Lung (tissue), 12 donors: ENCODE data around the gene TBL2. TPM values are rescaled to one million over a fixed set of nuclear protein-coding genes. Genes with fewer than 3 reads are reported as not detected.
"Not testable (repeated sequence)": the region's sequence is repeated elsewhere in the genome, so short reads cannot be mapped to it uniquely, and the experiment has no call there.

ENCODE experiments used
- ATAC-seq: fragments of 200-7000 bp; cut with Tn5 transposase; one replicate; pipeline ENCODE4 v1.9.1; 2020; ENCODE audit warnings: moderate number of reproducible peaks; ENCODE audit not compliant: insufficient read depth, low FRiP score
- DNase-seq, 3 donors: peaks; one replicate each; pipeline ENCODE4 v3.0.0-alpha.2; 2013 to 2017
- H3K27ac ChIP-seq, 2 donors: one replicate each; pipeline ENCODE4 v1.5.1; 2013; ENCODE audit warnings: mild to moderate bottlenecking in 2 of 2, moderate library complexity in 2 of 2, control low read depth in 1 of 2, inconsistent platforms in 1 of 2, low read depth in 1 of 2, low read length in 1 of 2
- H3K27me3 ChIP-seq, 3 donors: one replicate each; pipeline ENCODE4 v1.5.1; 2013; ENCODE audit warnings: low read length in 2 of 3; ENCODE audit not compliant: control insufficient read depth in 3 of 3, insufficient read depth in 3 of 3
- H3K36me3 ChIP-seq, 4 donors: one replicate each; pipeline ENCODE4 v1.5.1; 2013; ENCODE audit warnings: low read length in 4 of 4, mild to moderate bottlenecking in 1 of 4, moderate library complexity in 1 of 4; ENCODE audit not compliant: control insufficient read depth in 4 of 4, insufficient read depth in 4 of 4
- H3K4me1 ChIP-seq, 5 donors: one replicate each; pipeline ENCODE4 v1.5.1; 2013; ENCODE audit warnings: low read length in 5 of 5, mild to moderate bottlenecking in 2 of 5, moderate library complexity in 1 of 5; ENCODE audit not compliant: control insufficient read depth in 5 of 5, insufficient read depth in 5 of 5
- H3K4me3 ChIP-seq: one replicate; pipeline ENCODE4 v1.5.1; 2013; ENCODE audit warnings: mild to moderate bottlenecking, control low read depth, moderate library complexity
- H3K9ac ChIP-seq, 2 donors: one replicate each; pipeline ENCODE4 v1.5.1; 2013; ENCODE audit warnings: low read length in 2 of 2, control low read depth in 1 of 2; ENCODE audit not compliant: insufficient read depth in 1 of 2
- H3K9me3 ChIP-seq, 4 donors: one replicate each; pipeline ENCODE4 v1.5.1; 2013; ENCODE audit warnings: low read length in 3 of 4, mild to moderate bottlenecking in 1 of 4, moderate library complexity in 1 of 4; ENCODE audit not compliant: control insufficient read depth in 4 of 4, insufficient read depth in 3 of 4
- CTCF ChIP-seq: IDR thresholded peaks from 2 replicates; pipeline ENCODE4 v1.5.1; 2012; ENCODE audit warnings: mild to moderate bottlenecking; ENCODE audit errors: control extremely low read depth, extremely low read depth
- WGBS, 2 donors: extraction: QIAGEN DNeasy Blood & Tissue Kit; methylation state at CpG; one replicate each; pipeline ENCODE4 v1.1.7; 2013; 5-methylcytosine and 5-hydroxymethylcytosine counted together
- polyA plus RNA-seq, 2 donors: library from polyadenylated mRNA; stranded (reverse); fragments of 200-250 nt; gene quantifications; one replicate each; pipeline ENCODE4 v1.2.1, GENCODE V29; 2013
- total RNA-seq, 2 donors: library from RNA; depleted of rRNA in 1 of 2; stranded (reverse); fragments of >200 nt in 1 of 2; gene quantifications; one replicate each; pipeline ENCODE4 v1.2.1, GENCODE V29; 2014 to 2021
- donor health status: control.
- donor health status: control.
- donor health status: Bipolar disorder and iron deficiency.
- donor health status: healthy.
- donor health status: DM: yes; HTN: yes; CAD: no.

TBL2 gene
- total and polyA plus RNA-seq, 4 donors: 12.8 to 49.2 (median 43.9) TPM

GRCh38 chr7:73622527-73622908 lies 44.1 kb upstream of the TBL2 start:
- no peak overlapping the region for H3K27ac ChIP-seq
- TF ChIP-seq CTCF: no peak
- H3K4me3 ChIP-seq: no peak overlapping the region
- H3K9ac ChIP-seq: no peak overlapping the region
- H3K4me1 ChIP-seq: peaks cover 0 to 12% (median 7%) of the 10 kb centered on the region in 5 donors
- H3K36me3 ChIP-seq: no peaks in the 10 kb centered on the region
- ATAC-seq (no peak), DNase-seq (no peak)
- H3K9me3 ChIP-seq: no peaks in the 10 kb centered on the region
- peaks cover 4 to 40% (median 13%) of the 10 kb centered on the region in 3 donors for H3K27me3 ChIP-seq
- WGBS, 2 donors: 16 to 25% methylated on average over 2 of the region's 2 CpGs

- no peak for TF ChIP-seq CTCF
- Histone ChIP-seq H3K36me3 (no peaks in the 10 kb centered on the region), H3K9me3 (no peaks in the 10 kb centered on the region), H3K4me3 (no peak overlapping the region), H3K27ac (no peak overlapping the region), H3K4me1 (peaks cover 0 to 12% (median 7%) of the 10 kb centered on the region in 5 donors), H3K27me3 (peaks cover 4 to 38% (median 13%) of the 10 kb centered on the region in 3 donors), H3K9ac (no peak overlapping the region)
- 52 to 65% methylated on average over 7 of the region's 7 CpGs for WGBS, 2 donors
- DNase-seq (no peak), ATAC-seq (no peak)
Measured at GRCh38 chr7:73621168-73622063, 43.0 kb upstream of the TBL2 start.

GRCh38 chr7:73619394-73619793 lies 41.0 kb upstream of the TBL2 start:
- not testable (repeated sequence) for ATAC-seq

GRCh38 chr7:73618538-73618937 lies 40.2 kb upstream of the TBL2 start:
- TF ChIP-seq CTCF: no peak
- WGBS, 2 donors: 74% methylated on average over 4 of the region's 4 CpGs
- ATAC-seq (no peak), DNase-seq (no peak)
- H3K27me3 ChIP-seq: peaks cover under 1 to 19% (median 8%) of the 10 kb centered on the region in 3 donors
- no peak overlapping the region for H3K27ac ChIP-seq
- H3K4me1 ChIP-seq: peaks cover 0 to 7% (median 6%) of the 10 kb centered on the region in 5 donors
- H3K4me3 ChIP-seq: no peak overlapping the region
- H3K36me3 ChIP-seq: peaks cover 0 to 2% (median 0%) of the 10 kb centered on the region in 4 donors
- no peaks in the 10 kb centered on the region for H3K9me3 ChIP-seq
- no peak overlapping the region for H3K9ac ChIP-seq

More at GRCh38 chr7:73619394-73619793, 41.0 kb upstream of the TBL2 start:
- H3K9ac ChIP-seq, H3K36me3 ChIP-seq, H3K27ac ChIP-seq, H3K4me3 ChIP-seq, H3K9me3 ChIP-seq, DNase-seq: not testable (repeated sequence)
- peaks cover 0 to 12% (median 7%) of the 10 kb centered on the region in 5 donors for H3K4me1 ChIP-seq
- WGBS, 2 donors: 85 to 87% methylated on average over 11 of the region's 11 CpGs
- H3K27me3 ChIP-seq: peaks cover 4 to 26% (median 8%) of the 10 kb centered on the region in 3 donors

GRCh38 chr7:73617520-73617919 lies 39.1 kb upstream of the TBL2 start:
- 94 to 96% methylated on average over 9 of the region's 9 CpGs for WGBS, 2 donors
- H3K9me3 ChIP-seq, H3K9ac ChIP-seq, H3K36me3 ChIP-seq, H3K27me3 ChIP-seq, DNase-seq, H3K4me3 ChIP-seq, ATAC-seq, H3K27ac ChIP-seq, H3K4me1 ChIP-seq: not testable (repeated sequence)
